HepG2 (cell line): ENCODE data around the gene ATG4B. TPM values are rescaled to one million over a fixed set of nuclear protein-coding genes. Genes with fewer than 3 reads are reported as not detected.
A peak's percentile ranks its signal among the peaks of the same experiment; 100 is the strongest.

ENCODE experiments used
- CCDC6 ChIP-seq: sonication (generic); formaldehyde crosslinking; IDR thresholded peaks from 2 replicates; pipeline ENCODE4 v1.8.1; 2022; ENCODE audit warnings: mild to moderate bottlenecking, missing genetic modification reagents, moderate library complexity
- HIVEP1 ChIP-seq: sonication (generic); formaldehyde crosslinking; IDR thresholded peaks from 2 replicates; pipeline ENCODE4 v1.4.0; 2020; ENCODE audit warnings: mild to moderate bottlenecking, missing genetic modification reagents
- KDM1A ChIP-seq: IDR thresholded peaks from 2 replicates; pipeline ENCODE4 v1.6.1; 2016; ENCODE audit warnings: missing compliant biosample characterization
- MTA3 ChIP-seq: sonication (generic); formaldehyde crosslinking; IDR thresholded peaks from 2 replicates; pipeline ENCODE4 v1.4.0; 2020; ENCODE audit warnings: missing genetic modification reagents
- NBN ChIP-seq: fragments of 450-650 bp; conservative IDR thresholded peaks from 2 replicates; pipeline ENCODE4 v1.6.1; 2017
- NFE2 ChIP-seq: sonication (generic); formaldehyde crosslinking; IDR thresholded peaks from 2 replicates; pipeline ENCODE4 v1.4.0; 2020; ENCODE audit warnings: missing genetic modification reagents
- NFYC ChIP-seq: IDR thresholded peaks from 2 replicates; pipeline ENCODE4 v1.6.1; 2016; ENCODE audit warnings: missing genetic modification reagents, missing compliant biosample characterization
- ONECUT2 ChIP-seq: sonication (generic); formaldehyde crosslinking; IDR thresholded peaks from 2 replicates; pipeline ENCODE4 v1.4.0; 2020; ENCODE audit warnings: missing genetic modification reagents
- PRPF4 ChIP-seq: fragments of 200-400 bp; formaldehyde crosslinking; IDR thresholded peaks from 2 replicates; pipeline ENCODE4 v1.6.1; 2016; ENCODE audit warnings: low read length, low read depth; ENCODE audit not compliant: poor library complexity, severe bottlenecking
- RFX1 ChIP-seq: fragments of 450-650 bp; IDR thresholded peaks from 2 replicates; pipeline ENCODE4 v1.6.1; 2017
- SAFB2 ChIP-seq: sonication (generic); formaldehyde crosslinking; IDR thresholded peaks from 2 replicates; pipeline ENCODE4 v1.5.1; 2020; ENCODE audit warnings: missing genetic modification reagents, low read depth, mild to moderate bottlenecking, borderline replicate concordance
- SIX1 ChIP-seq: sonication (generic); formaldehyde crosslinking; IDR thresholded peaks from 2 replicates; pipeline ENCODE4 v1.4.0; 2020; ENCODE audit warnings: missing genetic modification reagents, borderline replicate concordance
- STAG1 ChIP-seq: sonication (generic); formaldehyde crosslinking; IDR thresholded peaks from 2 replicates; pipeline ENCODE4 v1.4.0; 2020; ENCODE audit warnings: missing genetic modification reagents
- ZBTB38 ChIP-seq: sonication (generic); formaldehyde crosslinking; IDR thresholded peaks from 2 replicates; pipeline ENCODE4 v1.5.1; 2020; ENCODE audit warnings: mild to moderate bottlenecking, missing genetic modification reagents
- ZFYVE20 ChIP-seq: sonication (generic); formaldehyde crosslinking; IDR thresholded peaks from 2 replicates; pipeline ENCODE4 v1.8.0; 2023; ENCODE audit warnings: low read depth, mild to moderate bottlenecking, moderate library complexity, missing genetic modification reagents, borderline replicate concordance
- ZNF138 ChIP-seq: sonication (generic); formaldehyde crosslinking; IDR thresholded peaks from 2 replicates; pipeline ENCODE4 v1.5.0; 2020; ENCODE audit warnings: mild to moderate bottlenecking, low read depth, missing genetic modification reagents
- ZNF251 ChIP-seq: sonication (generic); formaldehyde crosslinking; IDR thresholded peaks from 2 replicates; pipeline ENCODE4 v1.9.0; 2021; ENCODE audit warnings: mild to moderate bottlenecking, missing genetic modification reagents
- ZNF253 ChIP-seq: sonication (generic); formaldehyde crosslinking; IDR thresholded peaks from 2 replicates; pipeline ENCODE4 v1.8.0; 2022; ENCODE audit warnings: mild to moderate bottlenecking, missing genetic modification reagents, borderline replicate concordance
- polyA plus RNA-seq, 8 experiments: library from polyadenylated mRNA; depleted of rRNA in 3 of 8; stranded (reverse) in 7 of 8; unstranded in 1 of 8; fragments of >200 nt; fragmentation: Illumina TruSeq in 4 of 8; extraction: Trizol in 4 of 8; gene quantifications; 2 replicates each; pipeline versions ENCODE4 v1.2.1 to v1.2.3, GENCODE V29; 2011 to 2016; ENCODE audit warnings: low read depth in 4 of 8, missing spikeins in 1 of 8, mixed read lengths in 1 of 8; ENCODE audit not compliant: insufficient read depth in 1 of 8
- total RNA-seq, 5 experiments: library from RNA; depleted of rRNA; stranded (reverse); fragments of >200 nt; fragmentation: Illumina TruSeq; extraction: Trizol; gene quantifications; 2 replicates each; pipeline ENCODE4 v1.2.3, GENCODE V29; 2016; ENCODE audit warnings: low read depth in 1 of 5
- TF ChIP-seq, protein P1 (sequence below): IDR thresholded peaks from 2 replicates; pipeline ENCODE4 v1.6.1; 2016; ENCODE audit warnings: missing genetic modification reagents, missing compliant biosample characterization
- TF ChIP-seq, protein P2 (sequence below): sonication (generic); formaldehyde crosslinking; IDR thresholded peaks from 2 replicates; pipeline ENCODE4 v1.5.0; 2020; ENCODE audit warnings: missing genetic modification reagents, mild to moderate bottlenecking, borderline replicate concordance
- TF ChIP-seq, protein P3 (sequence below): sonication (generic); formaldehyde crosslinking; IDR thresholded peaks from 2 replicates; pipeline ENCODE4 v1.4.0; 2020; ENCODE audit warnings: mild to moderate bottlenecking, missing genetic modification reagents
- TF ChIP-seq, protein P4 (sequence below): sonication (generic); formaldehyde crosslinking; IDR thresholded peaks from 2 replicates; pipeline ENCODE4 v1.4.0; 2020; ENCODE audit warnings: missing genetic modification reagents
- TF ChIP-seq, protein P5 (sequence below): sonication (generic); formaldehyde crosslinking; IDR thresholded peaks from 2 replicates; pipeline ENCODE4 v1.8.0; 2022; ENCODE audit warnings: missing genetic modification reagents, mild to moderate bottlenecking, moderate library complexity, borderline replicate concordance
- TF ChIP-seq, protein P6 (sequence below): sonication (generic); formaldehyde crosslinking; IDR thresholded peaks from 2 replicates; pipeline ENCODE4 v1.4.0; 2020; ENCODE audit warnings: missing genetic modification reagents

ATG4B gene
- total and polyA plus RNA-seq, 2 of the 13 experiments (the other 11 are each of a cell fraction or from before 2014, with no cell fraction given): 95.5 to 239 TPM

DNA sequence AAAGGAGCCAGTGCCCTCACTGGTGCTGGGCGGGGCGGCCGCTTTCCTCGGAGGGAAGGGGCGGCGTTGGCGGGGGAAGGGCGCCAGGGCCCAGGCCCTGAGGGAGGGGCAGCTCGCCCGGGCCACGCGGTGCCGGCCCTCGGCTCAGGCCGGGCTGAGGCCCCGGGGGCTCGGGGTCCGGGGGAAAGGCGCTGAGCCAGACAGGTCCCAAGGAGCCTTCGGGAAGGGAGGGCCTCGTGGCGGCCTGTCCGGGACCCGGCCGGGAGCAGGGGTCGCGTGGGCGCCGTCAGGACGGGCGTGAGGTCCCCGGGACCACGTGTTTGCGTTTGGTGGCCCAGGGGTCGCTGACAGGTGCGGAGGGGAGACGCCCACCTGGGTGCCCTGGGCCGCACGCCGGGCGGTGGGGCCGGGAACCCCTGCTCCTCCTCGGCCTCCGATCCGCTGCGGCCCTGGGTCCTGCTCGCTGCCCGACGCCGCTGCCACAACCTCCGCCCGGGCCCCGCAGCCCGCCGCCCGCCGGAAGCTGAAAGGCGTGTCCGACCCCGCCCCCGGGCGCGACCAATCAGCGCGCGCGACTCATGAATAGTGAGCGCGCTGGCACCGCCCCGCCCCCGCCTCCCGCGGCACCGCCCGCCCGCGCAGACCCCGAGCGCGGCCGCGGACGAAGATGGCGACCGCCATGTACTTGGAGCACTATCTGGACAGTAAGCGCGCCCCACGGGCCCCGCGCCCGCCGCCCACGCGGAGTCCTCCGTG, 64.1 kb downstream of the ATG4B start, which contains the start of gene ING5 (continued):
- TF ChIP-seq NFYC (CRISPR knock-in tag) (peak; percentile 77), SAFB2 (CRISPR knock-in tag) (peak; percentile 97), PRPF4 (no peak), NFE2 (CRISPR knock-in tag) (no peak), NBN (no peak), ZBTB38 (CRISPR knock-in tag) (peak; percentile 76), ZNF251 (CRISPR knock-in tag) (peak; percentile 82; the same call in 1 of the 2 replicates), ZFYVE20 (peak; percentile 76), STAG1 (peak; percentile 39; the same call in 1 of the 2 replicates), ZNF138 (CRISPR knock-in tag) (no peak), KDM1A (no peak), ZNF253 (CRISPR knock-in tag) (peak; percentile 31; the same call in 1 of the 2 replicates), MTA3 (CRISPR knock-in tag) (no peak), HIVEP1 (CRISPR knock-in tag) (peak; percentile 85; the same call in 1 of the 2 replicates), SIX1 (CRISPR knock-in tag) (no peak), ONECUT2 (CRISPR knock-in tag) (no peak; the same call in 1 of the 2 replicates), RFX1 (no peak), CCDC6 (CRISPR knock-in tag) (no peak)
- TF ChIP-seq, protein P1, sequence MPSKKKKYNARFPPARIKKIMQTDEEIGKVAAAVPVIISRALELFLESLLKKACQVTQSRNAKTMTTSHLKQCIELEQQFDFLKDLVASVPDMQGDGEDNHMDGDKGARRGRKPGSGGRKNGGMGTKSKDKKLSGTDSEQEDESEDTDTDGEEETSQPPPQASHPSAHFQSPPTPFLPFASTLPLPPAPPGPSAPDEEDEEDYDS (CRISPR knock-in tag): 0 out of 2 replicates have a peak, but pooled peaks have one; percentile 32
- TF ChIP-seq, protein P2, sequence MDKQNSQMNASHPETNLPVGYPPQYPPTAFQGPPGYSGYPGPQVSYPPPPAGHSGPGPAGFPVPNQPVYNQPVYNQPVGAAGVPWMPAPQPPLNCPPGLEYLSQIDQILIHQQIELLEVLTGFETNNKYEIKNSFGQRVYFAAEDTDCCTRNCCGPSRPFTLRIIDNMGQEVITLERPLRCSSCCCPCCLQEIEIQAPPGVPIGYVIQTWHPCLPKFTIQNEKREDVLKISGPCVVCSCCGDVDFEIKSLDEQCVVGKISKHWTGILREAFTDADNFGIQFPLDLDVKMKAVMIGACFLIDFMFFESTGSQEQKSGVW (CRISPR knock-in tag): no peak
- TF ChIP-seq, protein P3, sequence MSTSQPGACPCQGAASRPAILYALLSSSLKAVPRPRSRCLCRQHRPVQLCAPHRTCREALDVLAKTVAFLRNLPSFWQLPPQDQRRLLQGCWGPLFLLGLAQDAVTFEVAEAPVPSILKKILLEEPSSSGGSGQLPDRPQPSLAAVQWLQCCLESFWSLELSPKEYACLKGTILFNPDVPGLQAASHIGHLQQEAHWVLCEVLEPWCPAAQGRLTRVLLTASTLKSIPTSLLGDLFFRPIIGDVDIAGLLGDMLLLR (CRISPR knock-in tag): peak; percentile 93
- TF ChIP-seq, protein P4, sequence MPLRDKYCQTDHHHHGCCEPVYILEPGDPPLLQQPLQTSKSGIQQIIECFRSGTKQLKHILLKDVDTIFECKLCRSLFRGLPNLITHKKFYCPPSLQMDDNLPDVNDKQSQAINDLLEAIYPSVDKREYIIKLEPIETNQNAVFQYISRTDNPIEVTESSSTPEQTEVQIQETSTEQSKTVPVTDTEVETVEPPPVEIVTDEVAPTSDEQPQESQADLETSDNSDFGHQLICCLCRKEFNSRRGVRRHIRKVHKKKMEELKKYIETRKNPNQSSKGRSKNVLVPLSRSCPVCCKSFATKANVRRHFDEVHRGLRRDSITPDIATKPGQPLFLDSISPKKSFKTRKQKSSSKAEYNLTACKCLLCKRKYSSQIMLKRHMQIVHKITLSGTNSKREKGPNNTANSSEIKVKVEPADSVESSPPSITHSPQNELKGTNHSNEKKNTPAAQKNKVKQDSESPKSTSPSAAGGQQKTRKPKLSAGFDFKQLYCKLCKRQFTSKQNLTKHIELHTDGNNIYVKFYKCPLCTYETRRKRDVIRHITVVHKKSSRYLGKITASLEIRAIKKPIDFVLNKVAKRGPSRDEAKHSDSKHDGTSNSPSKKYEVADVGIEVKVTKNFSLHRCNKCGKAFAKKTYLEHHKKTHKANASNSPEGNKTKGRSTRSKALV (CRISPR knock-in tag): no peak
- TF ChIP-seq, protein P5, sequence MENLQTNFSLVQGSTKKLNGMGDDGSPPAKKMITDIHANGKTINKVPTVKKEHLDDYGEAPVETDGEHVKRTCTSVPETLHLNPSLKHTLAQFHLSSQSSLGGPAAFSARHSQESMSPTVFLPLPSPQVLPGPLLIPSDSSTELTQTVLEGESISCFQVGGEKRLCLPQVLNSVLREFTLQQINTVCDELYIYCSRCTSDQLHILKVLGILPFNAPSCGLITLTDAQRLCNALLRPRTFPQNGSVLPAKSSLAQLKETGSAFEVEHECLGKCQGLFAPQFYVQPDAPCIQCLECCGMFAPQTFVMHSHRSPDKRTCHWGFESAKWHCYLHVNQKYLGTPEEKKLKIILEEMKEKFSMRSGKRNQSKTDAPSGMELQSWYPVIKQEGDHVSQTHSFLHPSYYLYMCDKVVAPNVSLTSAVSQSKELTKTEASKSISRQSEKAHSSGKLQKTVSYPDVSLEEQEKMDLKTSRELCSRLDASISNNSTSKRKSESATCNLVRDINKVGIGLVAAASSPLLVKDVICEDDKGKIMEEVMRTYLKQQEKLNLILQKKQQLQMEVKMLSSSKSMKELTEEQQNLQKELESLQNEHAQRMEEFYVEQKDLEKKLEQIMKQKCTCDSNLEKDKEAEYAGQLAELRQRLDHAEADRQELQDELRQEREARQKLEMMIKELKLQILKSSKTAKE: 0 out of 2 replicates have a peak, but pooled peaks have one; percentile 9
- TF ChIP-seq, protein P6, sequence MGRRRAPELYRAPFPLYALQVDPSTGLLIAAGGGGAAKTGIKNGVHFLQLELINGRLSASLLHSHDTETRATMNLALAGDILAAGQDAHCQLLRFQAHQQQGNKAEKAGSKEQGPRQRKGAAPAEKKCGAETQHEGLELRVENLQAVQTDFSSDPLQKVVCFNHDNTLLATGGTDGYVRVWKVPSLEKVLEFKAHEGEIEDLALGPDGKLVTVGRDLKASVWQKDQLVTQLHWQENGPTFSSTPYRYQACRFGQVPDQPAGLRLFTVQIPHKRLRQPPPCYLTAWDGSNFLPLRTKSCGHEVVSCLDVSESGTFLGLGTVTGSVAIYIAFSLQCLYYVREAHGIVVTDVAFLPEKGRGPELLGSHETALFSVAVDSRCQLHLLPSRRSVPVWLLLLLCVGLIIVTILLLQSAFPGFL: 0 out of 2 replicates have a peak, but pooled peaks have one; percentile 77
